Colon (tissue), 2 donors: ENCODE data around the gene SMIM43.
"Not testable (repeated sequence)": the region's sequence is repeated elsewhere in the genome, so short reads cannot be mapped to it uniquely, and the experiment has no call there.

Source experiments
- FAIRE-seq: peaks from 2 replicates; lab custom pipeline; 2012; peaks lifted over from hg19 to GRCh38; lab: Jason Lieb, UNC
- donor health status: control.
- donor health status: control.

SMIM43 gene

DNA sequence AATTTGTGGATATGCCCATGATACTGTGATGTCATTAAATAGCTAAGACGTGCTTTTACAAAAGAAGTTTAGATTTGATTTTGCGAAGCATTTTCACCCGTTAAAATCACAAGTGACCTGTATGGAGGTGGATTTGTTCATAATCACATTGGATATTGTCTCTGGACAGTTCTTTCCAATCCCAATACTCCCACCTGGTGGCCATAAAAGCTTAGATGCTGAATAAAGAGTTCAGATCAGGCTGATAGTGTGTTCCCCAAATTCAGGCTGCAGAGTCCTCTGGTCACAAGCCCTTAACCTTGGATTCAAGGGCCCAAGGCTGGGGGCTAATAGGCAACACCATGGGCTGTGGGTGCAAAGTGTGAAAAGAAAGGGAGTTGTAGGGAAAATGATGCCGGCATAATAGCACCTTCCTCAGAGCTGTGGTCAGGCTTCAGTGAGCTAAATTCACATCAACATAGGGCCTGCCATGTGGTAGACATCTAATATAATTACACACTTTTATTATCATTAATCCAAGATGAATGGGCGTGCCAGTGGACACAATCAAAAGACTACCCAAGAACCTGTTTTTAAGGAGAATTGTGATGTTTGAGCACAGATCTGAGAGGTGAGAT, 28.1 kb downstream of the SMIM43 start:
- FAIRE-seq, result no peak

DNA sequence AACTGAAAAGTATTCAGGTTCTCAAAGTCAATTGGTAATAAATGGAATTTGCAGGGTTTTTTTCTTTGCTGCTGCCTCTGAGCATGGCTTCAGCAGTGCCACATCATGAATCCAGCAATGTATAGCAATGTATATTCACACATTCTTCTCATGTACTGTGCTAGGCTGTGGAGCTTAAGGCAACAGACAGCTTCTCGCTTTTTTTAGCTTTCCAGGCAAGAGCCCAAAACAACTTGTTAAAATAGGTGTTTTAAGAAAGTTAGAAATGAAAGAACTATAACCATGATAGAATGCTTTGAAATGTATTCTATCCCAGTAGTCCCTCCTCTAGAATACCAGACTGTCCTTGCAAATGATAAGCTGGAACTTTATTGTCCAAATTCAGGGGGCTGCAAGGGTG, 30.4 kb downstream of the SMIM43 start:
- FAIRE-seq, result no peak

DNA sequence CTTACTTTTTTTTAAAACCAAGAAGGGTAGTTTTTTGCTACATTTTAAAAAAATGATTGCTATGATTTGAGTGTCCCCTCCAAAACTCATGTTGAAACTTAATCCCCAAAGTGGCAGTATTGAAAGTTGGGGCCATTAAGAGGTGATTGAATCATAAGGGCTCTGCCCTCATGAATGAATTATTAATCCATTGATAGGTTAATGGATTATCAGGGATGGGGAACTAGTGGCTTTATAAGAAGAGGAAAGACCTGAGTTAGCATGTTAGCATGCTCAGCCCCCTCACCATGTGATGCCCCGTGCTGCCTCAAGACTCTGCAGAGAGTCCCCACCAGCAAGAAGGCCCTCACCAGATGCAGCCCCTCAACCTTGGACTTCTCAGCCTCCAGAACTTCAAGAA, 31.0 kb downstream of the SMIM43 start:
- FAIRE-seq, result no peak

DNA sequence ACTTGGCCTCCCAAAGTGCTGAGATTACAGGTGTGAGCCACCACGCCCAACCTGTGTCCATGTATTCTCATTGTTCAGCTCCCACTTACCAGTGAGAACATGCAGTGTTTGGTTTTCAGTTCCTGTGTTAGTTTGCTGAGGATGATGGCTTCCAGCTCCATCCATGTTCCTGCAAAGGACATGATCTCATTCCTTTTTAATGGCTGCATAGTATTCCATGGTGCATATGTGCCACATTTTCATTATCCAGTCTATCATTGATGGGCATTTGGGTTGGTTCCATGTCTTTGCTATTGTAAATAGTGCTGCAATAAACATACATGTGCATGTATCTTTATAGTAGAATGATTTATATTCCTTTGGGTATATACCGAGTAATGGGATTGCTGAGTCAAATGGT, 35.2 kb downstream of the SMIM43 start:
- FAIRE-seq, result not testable (repeated sequence)

DNA sequence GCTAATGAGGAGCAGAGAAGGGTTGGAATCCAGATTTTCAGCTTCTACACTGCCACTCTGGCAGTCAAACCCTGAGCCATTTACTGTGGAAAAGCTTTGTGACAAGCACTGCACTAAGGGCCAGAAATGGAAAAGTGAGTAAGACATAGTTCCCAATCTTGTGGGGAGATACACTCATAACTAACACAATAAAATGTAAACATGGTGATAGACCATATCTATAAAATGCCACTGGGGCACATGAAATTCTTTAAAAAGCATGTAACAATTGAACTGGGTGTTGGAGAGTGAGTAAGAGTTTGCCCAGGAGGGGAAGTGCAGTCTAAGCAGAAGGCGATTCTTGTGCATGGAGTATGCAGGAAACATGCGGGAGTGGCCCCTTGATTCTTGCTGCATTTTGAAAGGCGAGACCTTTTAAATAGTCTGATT, 36.2 kb downstream of the SMIM43 start:
- FAIRE-seq, result no peak

DNA sequence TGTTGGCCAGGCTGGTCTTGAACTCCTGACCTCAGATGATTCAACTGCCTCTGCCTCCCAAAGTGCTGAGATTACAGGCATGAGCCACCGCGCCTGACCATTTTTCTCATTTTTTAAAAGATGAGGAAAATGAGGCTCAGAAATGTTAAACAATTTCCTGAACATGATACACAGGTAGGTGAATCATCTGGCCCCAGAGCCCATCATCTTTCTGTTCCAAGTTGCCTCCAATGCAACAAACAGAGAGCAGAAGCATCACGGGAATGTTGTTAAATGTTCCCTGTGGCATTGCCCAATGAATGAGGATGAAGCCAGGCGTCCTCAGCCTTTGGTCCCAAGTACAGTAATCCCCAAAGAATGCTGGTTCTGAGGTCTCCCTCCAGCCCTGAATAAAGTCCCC, 36.9 kb downstream of the SMIM43 start:
- FAIRE-seq, result no peak

DNA sequence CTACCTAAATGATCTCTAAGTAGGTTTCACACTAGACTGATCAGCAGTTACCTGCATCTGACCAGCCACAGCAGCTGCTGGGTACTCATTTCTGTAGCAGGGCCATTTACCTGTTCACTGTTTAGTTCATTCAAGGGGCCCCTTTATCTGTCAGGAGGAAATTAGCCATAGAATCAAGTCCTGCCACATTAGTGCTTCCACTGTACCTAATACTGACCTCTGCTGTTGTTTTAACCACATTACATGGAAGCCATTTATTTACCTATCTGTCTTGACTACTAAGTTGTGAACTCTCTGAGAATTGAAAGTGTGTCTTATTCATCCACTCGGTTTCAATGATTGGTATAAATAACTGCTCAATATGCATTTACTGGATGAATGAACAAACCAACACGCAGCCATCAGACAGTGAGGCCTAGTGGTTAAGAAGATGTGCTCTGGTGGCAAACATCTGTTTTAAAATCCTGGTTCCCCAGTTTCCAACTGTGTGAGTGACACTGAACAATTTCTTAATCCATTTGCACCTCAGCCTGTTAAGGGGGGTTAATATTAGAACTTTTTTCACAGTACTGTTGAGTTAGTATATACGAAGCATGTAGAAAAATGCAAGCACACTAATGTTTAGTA, 38.2 kb downstream of the SMIM43 start:
- no peak for FAIRE-seq

DNA sequence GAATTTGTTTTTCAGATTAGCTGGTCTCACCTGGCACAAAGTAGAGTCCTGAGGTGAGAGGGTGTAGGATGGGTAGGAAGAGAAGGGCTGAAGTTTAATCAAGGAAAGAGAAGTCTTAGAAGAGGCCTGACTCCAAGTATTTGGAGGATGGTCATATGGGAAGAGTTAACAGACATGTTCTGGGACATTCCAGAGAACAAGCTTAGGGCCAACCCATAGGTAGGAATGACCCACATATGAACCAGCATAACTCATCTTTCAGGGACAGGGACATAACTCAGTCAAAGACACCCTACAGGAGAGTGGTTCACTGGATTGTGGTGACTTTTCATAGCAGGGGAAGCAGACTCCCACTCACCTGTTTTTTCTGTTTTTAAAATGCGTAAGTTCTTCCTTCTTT, 40.3 kb downstream of the SMIM43 start:
- no peak for FAIRE-seq

DNA sequence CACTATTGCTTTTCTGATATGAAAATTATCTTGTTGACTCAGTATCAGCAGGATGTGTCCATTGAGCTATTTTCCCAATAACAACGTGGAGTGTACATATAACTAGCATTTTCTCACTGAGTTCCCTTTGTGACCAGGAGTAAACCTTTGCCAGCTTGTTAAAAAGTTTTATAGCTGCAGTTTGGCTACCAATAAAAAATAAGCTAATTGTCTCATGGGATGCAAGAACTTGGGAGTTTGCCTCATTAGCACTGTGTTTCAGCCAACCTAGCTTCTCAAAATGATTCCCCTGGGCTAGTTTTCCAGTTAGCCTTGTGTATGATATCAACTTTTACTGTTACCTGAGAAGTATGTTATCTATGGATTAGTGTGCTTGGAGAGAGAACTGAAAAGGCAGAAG, 43.3 kb downstream of the SMIM43 start:
- FAIRE-seq, result no peak

DNA sequence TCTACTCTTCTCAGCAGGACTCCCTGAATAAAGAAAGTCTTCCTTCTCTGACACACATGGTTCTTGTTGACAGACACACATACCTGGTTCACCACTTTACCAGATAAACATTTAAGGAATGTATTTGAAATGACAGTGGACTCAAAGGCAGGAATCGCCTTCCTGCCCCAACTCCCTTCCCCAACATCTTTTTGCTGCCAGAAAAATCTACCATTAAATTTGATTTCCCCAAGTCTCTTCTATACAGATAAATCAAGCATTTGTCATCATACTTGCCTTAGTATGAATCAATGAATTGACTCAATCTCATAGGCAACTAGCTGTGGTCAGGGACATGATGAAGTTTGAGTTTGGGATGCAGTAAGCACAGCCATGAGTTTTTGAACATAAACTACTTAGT, 44.9 kb downstream of the SMIM43 start:
- FAIRE-seq, result no peak

DNA sequence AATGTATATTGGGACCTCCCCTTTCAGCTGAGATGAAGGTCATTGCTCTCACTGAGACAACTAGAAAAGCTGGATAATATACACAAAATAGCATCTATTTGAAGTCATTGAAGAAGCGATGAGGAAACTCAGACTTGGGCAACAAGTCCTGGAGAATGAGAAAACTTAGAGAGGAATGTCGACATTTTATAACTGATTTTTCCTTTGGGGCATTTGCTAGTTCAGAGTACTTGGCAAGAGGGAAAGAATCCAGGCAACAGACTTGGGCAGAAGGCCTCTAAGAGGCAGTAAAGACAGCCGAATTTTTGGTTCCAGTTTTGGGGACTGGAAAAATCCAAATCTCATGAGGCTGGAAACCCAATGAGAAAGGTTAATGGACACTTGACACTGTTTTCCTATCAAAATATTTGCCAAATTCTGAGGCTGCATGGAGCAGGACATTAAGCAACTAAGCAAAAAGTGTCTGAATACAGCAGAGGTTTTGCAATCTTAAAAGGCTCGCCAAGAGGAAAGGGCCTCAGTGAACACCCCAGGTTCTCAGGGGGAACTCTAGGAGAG, 47.2 kb downstream of the SMIM43 start:
- no peak for FAIRE-seq

DNA sequence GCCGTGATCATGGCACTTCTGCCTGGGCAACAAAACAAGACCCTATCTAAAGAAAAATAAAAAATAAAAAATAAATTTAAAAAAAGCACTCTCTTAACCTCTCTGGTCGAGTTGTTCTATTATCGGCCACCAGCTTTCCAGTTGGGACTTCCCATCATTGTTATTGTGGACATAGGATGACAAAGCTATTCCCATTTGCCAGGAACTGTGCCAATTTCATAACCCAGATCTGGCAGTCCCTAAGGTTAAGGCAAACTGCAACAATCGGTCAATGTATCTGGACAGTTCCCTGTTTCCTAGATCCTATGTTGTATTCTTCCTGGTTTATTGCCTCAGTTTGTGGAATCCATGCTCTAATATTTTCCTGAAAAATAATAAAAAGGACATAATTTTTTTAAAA, 50.4 kb downstream of the SMIM43 start:
- FAIRE-seq, result no peak

DNA sequence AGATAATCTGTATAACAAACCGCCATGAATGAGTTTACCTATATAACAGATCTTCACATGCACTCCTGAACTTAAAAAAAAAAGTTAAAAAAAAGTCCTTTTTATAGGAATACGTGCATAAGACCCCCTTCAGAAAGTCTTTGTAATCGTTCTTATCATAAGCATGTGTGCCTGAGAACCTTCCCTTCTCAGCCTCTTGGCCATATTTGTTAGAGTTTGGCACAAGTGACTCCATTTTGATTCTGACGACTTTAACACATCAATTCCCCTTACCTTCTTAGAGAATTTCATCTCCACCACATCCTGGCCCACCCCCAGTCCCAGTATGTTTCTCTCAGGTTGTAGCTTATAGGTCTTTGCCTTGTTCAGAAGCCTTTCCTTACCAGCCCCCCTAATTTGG, 52.2 kb downstream of the SMIM43 start:
- FAIRE-seq, result no peak

DNA sequence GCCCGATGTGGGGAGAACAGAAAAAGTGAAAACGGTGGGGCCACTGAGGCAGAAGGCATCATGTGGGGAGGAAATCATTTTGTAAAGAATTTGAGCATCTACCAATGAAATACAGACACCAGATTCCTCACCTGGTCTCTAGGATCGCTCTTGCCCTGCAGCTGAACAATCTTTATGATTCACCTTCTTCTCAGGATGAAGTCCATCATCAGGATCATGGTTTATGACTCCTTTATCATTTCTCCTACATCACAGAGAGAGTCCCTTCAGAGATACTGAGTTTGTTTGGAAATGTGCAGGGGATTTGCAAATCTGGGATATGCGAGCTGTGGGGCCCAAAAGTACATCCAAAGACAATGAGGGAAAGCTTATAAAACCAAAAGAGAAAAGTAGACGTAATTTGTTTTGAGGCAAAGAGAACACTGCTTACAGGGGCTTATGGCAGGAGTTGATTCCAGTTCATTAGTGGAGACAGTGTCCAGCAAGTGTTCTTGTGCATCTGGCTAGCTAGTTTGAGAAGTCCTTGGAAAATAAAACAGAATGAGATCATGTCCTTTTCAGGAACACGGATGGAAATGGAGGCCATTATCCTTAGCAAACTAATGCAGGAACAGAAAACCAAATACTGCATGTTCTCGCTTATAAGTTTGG, 52.8 kb downstream of the SMIM43 start:
- no peak for FAIRE-seq

DNA sequence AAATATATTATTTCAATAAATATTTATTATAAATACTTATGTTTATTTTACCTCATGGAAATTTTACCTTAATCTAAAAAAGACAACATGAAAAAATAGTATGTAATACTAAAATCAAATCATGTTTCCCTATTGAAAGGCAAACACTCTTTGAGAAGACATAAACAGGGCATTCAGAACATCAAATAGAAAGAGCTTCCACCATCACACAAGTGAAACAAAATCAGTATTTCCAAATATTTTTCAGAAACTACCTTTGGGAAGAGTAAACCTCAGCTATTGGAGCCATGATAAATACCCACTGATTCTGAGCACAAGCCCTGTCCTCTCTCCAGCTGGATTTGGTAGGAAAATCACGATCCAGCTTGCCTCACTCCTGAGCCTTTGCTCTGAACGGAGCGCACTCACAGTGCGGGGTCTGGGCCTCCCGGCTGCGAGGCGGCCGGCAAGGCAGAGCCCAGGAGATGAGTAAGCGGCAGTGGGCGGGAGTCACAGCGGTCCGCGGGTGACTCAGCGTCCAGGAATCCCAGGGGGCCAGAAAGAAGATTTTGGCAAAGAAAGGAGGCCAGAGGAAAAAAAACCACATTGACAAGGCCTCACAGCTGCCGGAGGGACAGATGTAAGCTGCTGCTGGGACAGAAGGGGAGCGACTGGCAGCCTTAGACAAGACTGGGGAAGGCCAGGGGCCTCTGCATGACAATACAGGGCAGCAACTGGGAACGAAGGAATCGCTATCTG, 53.5 kb downstream of the SMIM43 start:
- FAIRE-seq, result no peak

DNA sequence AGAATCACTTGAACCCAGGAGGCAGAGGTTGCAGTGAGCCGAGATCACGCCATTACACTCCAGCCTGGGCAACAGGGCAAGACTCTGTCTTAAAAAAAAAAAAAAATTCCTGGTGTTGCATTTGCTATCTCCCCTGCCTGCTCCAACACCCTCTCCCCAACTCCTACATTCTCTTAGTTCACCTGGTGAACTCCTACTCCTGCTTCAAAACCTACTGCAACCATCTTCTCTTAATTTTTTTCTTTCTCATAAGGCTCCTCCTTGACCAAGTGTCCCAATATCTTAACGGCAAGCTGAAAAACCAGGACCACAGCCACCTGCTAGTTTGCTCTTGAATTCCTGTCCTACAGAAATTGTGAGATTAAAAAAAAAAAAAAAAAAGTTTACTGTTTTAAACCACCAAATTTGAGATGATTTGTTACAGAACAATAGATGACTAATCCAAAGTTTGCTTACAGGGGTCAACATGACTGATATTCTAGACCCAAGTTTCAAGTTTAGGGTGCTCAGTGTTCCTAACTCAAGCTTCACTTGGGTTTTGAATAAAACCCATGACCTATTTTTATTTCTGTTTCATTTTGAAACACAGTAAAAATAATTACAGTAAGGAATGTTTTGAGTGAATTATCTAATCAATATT, 55.1 kb downstream of the SMIM43 start:
- FAIRE-seq, result no peak
